ENCODE measurements around the gene WDFY2. TPM values are rescaled to one million over a fixed set of nuclear protein-coding genes. Genes with fewer than 3 reads are reported as not detected.
A peak's percentile ranks its signal among the peaks of the same experiment; 100 is the strongest.

The WDFY2 gene
- total RNA-seq, 1 experiment from 2014 or later: 45.5 TPM

- H3K36me3 ChIP-seq (ENCODE audit: insufficient read depth, low read length, poor library complexity, severe bottlenecking): peaks cover 7% of the 10 kb centered on the region
- POLR2A ChIA-PET (ENCODE audit: low non-redundant PET): interaction anchor here (0.5 kb wide), 1 partner anchor 11 kb away, joined by 3 read pairs; no protein-coding TSS in a partner anchor
- CTCF ChIA-PET: no interaction called here
- peaks cover 61% of the 10 kb centered on the region for H3K4me1 ChIP-seq (ENCODE audit: insufficient read depth, low read length, poor library complexity, severe bottlenecking)
- peak overlapping the region; percentile 41 for H3K27ac ChIP-seq (ENCODE audit: low read depth, low read length, poor library complexity, severe bottlenecking)
- TF ChIP-seq CTCF (conservative IDR thresholded peaks at IDR 0.05; ENCODE audit: low read depth, low read length): no peak
- no peak for TF ChIP-seq EZH2 (IDR thresholded peaks at IDR 0.05; ENCODE audit: borderline replicate concordance, low read depth, low read length, poor library complexity, severe bottlenecking)
- no peaks in the 10 kb centered on the region for H3K27me3 ChIP-seq (replicated peaks; ENCODE audit: insufficient read depth, low read depth, low read length, poor library complexity)
- DNase-seq (ENCODE audit: low spot score): no peak
- no peak overlapping the region for H3K4me3 ChIP-seq (ENCODE audit: low read depth, low read length, poor library complexity, severe bottlenecking)
- H3K9me3 ChIP-seq (ENCODE audit: low read depth, low read length, poor library complexity, severe bottlenecking): no peaks in the 10 kb centered on the region
- intact Hi-C loops (cut with micrococcal nuclease; ENCODE audit: unreplicated experiment): no loop called here
- TSS peak; percentile 48 for BruUV-seq (replicated peaks)
Observed at GRCh38 chr13:51728275-51728673, 144.0 kb downstream of the WDFY2 start.

DNA sequence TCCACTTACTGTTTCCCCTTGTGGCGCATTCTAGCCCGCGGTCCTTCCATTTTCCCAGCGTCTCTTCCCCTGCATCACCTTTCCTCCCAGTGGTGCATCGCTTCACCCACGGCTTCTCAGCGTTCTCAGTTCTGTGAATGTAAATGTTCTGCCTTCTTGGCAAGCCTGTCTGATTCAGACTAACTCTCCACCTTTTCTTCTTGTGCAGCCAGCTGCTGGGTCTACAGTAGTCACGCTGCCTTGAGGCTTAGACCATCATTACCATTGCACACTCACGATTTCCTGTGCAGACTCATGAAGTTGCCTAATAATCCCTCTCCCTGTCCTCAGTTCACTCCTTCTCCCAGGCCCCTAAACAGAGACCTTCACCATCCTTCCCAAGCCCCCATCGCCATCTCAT lies 144.7 kb downstream of the WDFY2 start:
- ChIA-PET CTCF (interaction anchor here (0.6 kb wide), 2 partner anchors 87 kb away, joined by 4 to 6 read pairs; no protein-coding TSS in a partner anchor), POLR2A (ENCODE audit: low non-redundant PET) (no interaction called here)
- no TSS peak for BruUV-seq (replicated peaks)
- peaks cover 7% of the 10 kb centered on the region for H3K36me3 ChIP-seq (ENCODE audit: insufficient read depth, low read length, poor library complexity, severe bottlenecking)
- TF ChIP-seq CTCF (conservative IDR thresholded peaks at IDR 0.05; ENCODE audit: low read depth, low read length) (no peak), EZH2 (IDR thresholded peaks at IDR 0.05; ENCODE audit: borderline replicate concordance, low read depth, low read length, poor library complexity, severe bottlenecking) (no peak)
- intact Hi-C loops (cut with micrococcal nuclease; ENCODE audit: unreplicated experiment): no loop called here
- no peak overlapping the region for H3K4me3 ChIP-seq (ENCODE audit: low read depth, low read length, poor library complexity, severe bottlenecking)
- peaks cover 68% of the 10 kb centered on the region for H3K4me1 ChIP-seq (ENCODE audit: insufficient read depth, low read length, poor library complexity, severe bottlenecking)
- H3K9me3 ChIP-seq (ENCODE audit: low read depth, low read length, poor library complexity, severe bottlenecking): no peaks in the 10 kb centered on the region
- no peaks in the 10 kb centered on the region for H3K27me3 ChIP-seq (replicated peaks; ENCODE audit: insufficient read depth, low read depth, low read length, poor library complexity)
- peak overlapping the region; percentile 41 for H3K27ac ChIP-seq (ENCODE audit: low read depth, low read length, poor library complexity, severe bottlenecking)
- DNase-seq (ENCODE audit: low spot score): peak; percentile 80

DNA sequence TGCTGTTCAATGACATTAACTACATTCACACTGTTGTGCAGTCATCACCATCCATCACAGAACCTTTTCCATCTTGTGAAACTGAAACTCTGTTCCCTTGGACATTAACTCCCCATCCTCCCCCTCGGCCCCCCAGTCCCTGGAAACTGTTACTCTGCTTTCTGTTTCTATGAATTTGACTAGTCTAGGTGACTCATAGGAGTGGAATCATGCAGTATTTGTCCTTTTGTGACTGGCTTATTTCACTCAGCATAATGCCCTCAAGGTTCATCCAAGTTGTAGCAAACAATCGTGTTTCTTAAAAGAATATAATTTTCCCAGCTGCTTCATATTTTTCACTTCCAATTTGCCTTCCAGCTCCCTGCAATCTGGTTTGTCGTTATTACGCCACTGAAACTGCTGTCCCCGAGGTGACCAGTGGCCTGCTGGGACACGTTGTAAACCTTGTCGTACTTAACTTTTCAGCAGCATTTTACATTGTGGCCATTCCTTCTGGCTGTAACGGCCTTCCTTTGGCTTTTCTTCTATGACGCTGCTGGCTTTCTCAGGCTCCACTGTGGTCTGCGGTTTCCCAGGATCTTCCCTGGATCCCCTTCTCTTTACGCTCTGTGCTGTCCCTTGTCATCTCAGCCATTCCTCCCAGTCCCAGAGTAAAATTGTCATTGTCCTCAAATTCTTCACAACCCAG lies 145.7 kb downstream of the WDFY2 start:
- Histone ChIP-seq H3K4me3 (ENCODE audit: low read depth, low read length, poor library complexity, severe bottlenecking) (no peak overlapping the region), H3K27ac (ENCODE audit: low read depth, low read length, poor library complexity, severe bottlenecking) (peak overlapping the region; percentile 41), H3K36me3 (ENCODE audit: insufficient read depth, low read length, poor library complexity, severe bottlenecking) (peaks cover 7% of the 10 kb centered on the region), H3K27me3 (replicated peaks; ENCODE audit: insufficient read depth, low read depth, low read length, poor library complexity) (no peaks in the 10 kb centered on the region), H3K9me3 (ENCODE audit: low read depth, low read length, poor library complexity, severe bottlenecking) (no peaks in the 10 kb centered on the region), H3K4me1 (ENCODE audit: insufficient read depth, low read length, poor library complexity, severe bottlenecking) (peaks cover 71% of the 10 kb centered on the region)
- ChIA-PET POLR2A (ENCODE audit: low non-redundant PET) (no interaction called here), CTCF (interaction anchor here (0.6 kb wide), 1 partner anchor 302 kb away, joined by 3 read pairs; no protein-coding TSS in a partner anchor)
- TF ChIP-seq EZH2 (IDR thresholded peaks at IDR 0.05; ENCODE audit: borderline replicate concordance, low read depth, low read length, poor library complexity, severe bottlenecking): no peak
- no peak for TF ChIP-seq CTCF (conservative IDR thresholded peaks at IDR 0.05; ENCODE audit: low read depth, low read length)
- no TSS peak for BruUV-seq (replicated peaks)
- DNase-seq (ENCODE audit: low spot score): peak; percentile 67
- intact Hi-C loops (cut with micrococcal nuclease; ENCODE audit: unreplicated experiment): loop anchor here (5.0 kb wide), 2 partner anchors 138 to 278 kb away; partner anchors contain the start of gene INTS6
